Erythroblast (primary cell): Measurements from ENCODE around the gene CHRDL1.

Experiments used
- GATA1 ChIP-seq: IDR thresholded peaks from 2 replicates; pipeline ENCODE4 v1.6.1; 2011; ENCODE audit warnings: low read depth, mild to moderate bottlenecking, control low read depth, low read length, moderate library complexity
- POLR2A ChIP-seq: IDR thresholded peaks from 2 replicates; pipeline ENCODE4 v1.6.1; 2011; ENCODE audit warnings: mild to moderate bottlenecking, low read length

DNA sequence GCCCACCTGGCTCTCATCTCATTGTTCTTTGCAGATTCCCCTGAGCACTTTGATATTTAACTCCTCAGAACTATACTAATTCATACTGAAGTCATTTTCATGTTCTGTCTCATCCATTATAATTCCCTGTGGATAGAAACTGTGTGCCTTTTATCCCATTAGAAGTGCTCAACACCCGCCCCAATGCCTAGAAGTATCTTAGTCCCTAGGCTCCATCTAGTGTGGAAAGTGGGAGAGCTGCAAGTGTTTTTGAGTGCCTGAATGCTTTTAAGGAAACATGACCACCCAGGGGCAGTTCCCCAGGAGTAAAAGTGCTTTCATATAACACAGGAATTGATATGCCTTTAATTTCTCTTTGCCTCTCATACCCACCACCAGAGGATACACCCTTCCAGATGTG is 117.0 kb downstream of the CHRDL1 start:
- TF ChIP-seq POLR2A (no peak), GATA1 (no peak)
